GM18511 (cell line): Measurements from ENCODE around the gene CDH18.
"Not testable (repeated sequence)": the region's sequence is repeated elsewhere in the genome, so short reads cannot be mapped to it uniquely, and the experiment has no call there.

ENCODE experiments used
- ATAC-seq: cut with Tn5 transposase; IDR thresholded peaks from one replicate; pipeline ENCODE4 v1.9.1; 2021; ENCODE audit warnings: mild to moderate bottlenecking, moderate library complexity; ENCODE audit not compliant: unreplicated experiment

The CDH18 gene

GRCh38 chr5:19865336-19866089, 122.5 kb downstream of the CDH18 start:
- ATAC-seq = no peak

GRCh38 chr5:19862711-19863110, 125.3 kb downstream of the CDH18 start:
- no peak for ATAC-seq

- no peak for ATAC-seq
Measured at GRCh38 chr5:19859020-19859419, 129.0 kb downstream of the CDH18 start.

- no peak for ATAC-seq
Measured at GRCh38 chr5:19855931-19856330, 132.1 kb downstream of the CDH18 start.

GRCh38 chr5:19855453-19855852, 132.5 kb downstream of the CDH18 start:
- no peak for ATAC-seq

GRCh38 chr5:19855031-19855430, 133.0 kb downstream of the CDH18 start:
- ATAC-seq = no peak

- ATAC-seq = no peak
Measured at GRCh38 chr5:19853616-19854240, 134.3 kb downstream of the CDH18 start.

GRCh38 chr5:19837536-19838174, 150.3 kb downstream of the CDH18 start:
- ATAC-seq = no peak

- no peak for ATAC-seq
Measured at GRCh38 chr5:19835442-19835841, 152.6 kb downstream of the CDH18 start.

- ATAC-seq = not testable (repeated sequence)
Measured at GRCh38 chr5:19812720-19813119, 175.3 kb downstream of the CDH18 start.

- no peak for ATAC-seq
Measured at GRCh38 chr5:19806756-19807155, 181.2 kb downstream of the CDH18 start.

GRCh38 chr5:19802686-19803085, 185.3 kb downstream of the CDH18 start:
- no peak for ATAC-seq

GRCh38 chr5:19795218-19795617, 192.8 kb downstream of the CDH18 start:
- no peak for ATAC-seq

- ATAC-seq = no peak
Measured at GRCh38 chr5:19790829-19791466, 197.1 kb downstream of the CDH18 start.

- no peak for ATAC-seq
Measured at GRCh38 chr5:19782566-19782965, 205.4 kb downstream of the CDH18 start.

- no peak for ATAC-seq
Measured at GRCh38 chr5:19777363-19777762, 210.6 kb downstream of the CDH18 start.

GRCh38 chr5:19776886-19777285, 211.1 kb downstream of the CDH18 start:
- ATAC-seq = not testable (repeated sequence)

GRCh38 chr5:19771174-19771835, 216.7 kb downstream of the CDH18 start:
- no peak for ATAC-seq

GRCh38 chr5:19770396-19770795, 217.6 kb downstream of the CDH18 start:
- no peak for ATAC-seq

- no peak for ATAC-seq
Measured at GRCh38 chr5:19767987-19768386, 220.0 kb downstream of the CDH18 start.

GRCh38 chr5:19753579-19753978, 234.4 kb downstream of the CDH18 start:
- ATAC-seq = no peak
